OCI-LY1 (cell line): ENCODE measurements around the gene PEX1.

ENCODE experiments used
- EZH2 ChIP-seq: fragments of 200-600 bp; sonication (generic), shearing (Covaris generic); IDR thresholded peaks from 2 replicates; pipeline ENCODE4 v1.8.0; 2017; ENCODE audit warnings: borderline replicate concordance, mixed run types, mild to moderate bottlenecking, antibody characterized with exemption, low read length, moderate library complexity, mixed read lengths
- TF ChIP-seq, protein P1 (sequence below): fragments of 200-600 bp; sonication (generic), shearing (Covaris generic); IDR thresholded peaks from 2 replicates; pipeline ENCODE4 v1.5.1; 2017; ENCODE audit warnings: mild to moderate bottlenecking, antibody characterized with exemption, low read length, moderate library complexity, mixed read lengths

DNA sequence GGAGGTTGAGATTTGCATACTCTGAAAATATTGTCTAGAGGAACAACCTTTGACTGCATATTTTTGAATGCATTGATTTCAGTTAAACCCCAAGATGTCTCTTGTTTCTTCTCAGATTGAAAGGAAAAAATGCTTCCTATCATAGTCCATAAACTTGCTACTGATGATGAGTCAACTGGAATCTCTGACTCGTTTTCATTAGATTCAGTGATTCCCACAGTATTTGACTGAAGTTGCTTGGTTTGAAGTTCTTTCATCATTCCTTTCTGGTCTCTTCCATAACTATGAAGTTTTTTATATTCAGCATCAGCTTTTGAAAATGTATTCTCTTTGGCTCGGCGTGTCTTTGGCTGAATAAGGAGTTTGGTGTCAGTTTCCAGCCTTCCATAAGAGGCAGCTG, 10.7 kb downstream of the PEX1 start:
- TF ChIP-seq, protein P1, sequence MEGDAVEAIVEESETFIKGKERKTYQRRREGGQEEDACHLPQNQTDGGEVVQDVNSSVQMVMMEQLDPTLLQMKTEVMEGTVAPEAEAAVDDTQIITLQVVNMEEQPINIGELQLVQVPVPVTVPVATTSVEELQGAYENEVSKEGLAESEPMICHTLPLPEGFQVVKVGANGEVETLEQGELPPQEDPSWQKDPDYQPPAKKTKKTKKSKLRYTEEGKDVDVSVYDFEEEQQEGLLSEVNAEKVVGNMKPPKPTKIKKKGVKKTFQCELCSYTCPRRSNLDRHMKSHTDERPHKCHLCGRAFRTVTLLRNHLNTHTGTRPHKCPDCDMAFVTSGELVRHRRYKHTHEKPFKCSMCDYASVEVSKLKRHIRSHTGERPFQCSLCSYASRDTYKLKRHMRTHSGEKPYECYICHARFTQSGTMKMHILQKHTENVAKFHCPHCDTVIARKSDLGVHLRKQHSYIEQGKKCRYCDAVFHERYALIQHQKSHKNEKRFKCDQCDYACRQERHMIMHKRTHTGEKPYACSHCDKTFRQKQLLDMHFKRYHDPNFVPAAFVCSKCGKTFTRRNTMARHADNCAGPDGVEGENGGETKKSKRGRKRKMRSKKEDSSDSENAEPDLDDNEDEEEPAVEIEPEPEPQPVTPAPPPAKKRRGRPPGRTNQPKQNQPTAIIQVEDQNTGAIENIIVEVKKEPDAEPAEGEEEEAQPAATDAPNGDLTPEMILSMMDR: no peak
- TF ChIP-seq EZH2: no peak
